T-cell (primary cell): Measurements from ENCODE around the gene ARHGEF16. TPM values are rescaled to one million over a fixed set of nuclear protein-coding genes. Genes with fewer than 3 reads are reported as not detected.

ENCODE experiments used
- ATAC-seq, 4 experiments: fragments of 200-7000 bp in 3 of 4; fragments of 150-1000 bp in 1 of 4; cut with Tn5 transposase; replicated peaks in 1 of 4; 1 replicate in 3 of 4; 2 replicates in 1 of 4; pipeline ENCODE4 v1.10.0; 2021; ENCODE audit warnings: moderate library complexity in 3 of 4, mild to moderate bottlenecking in 2 of 4, moderate number of reproducible peaks in 1 of 4
- CTCF ChIA-PET, 2 donors: fragments of 300-600 bp; sonication (Branson Sonifier 250); formaldehyde crosslinking; loops; one replicate each; lab custom pipeline; 2022; ENCODE audit warnings: antibody characterized with exemption in 2 of 2; lab: Charles Lee
- POLR2A ChIA-PET, 2 donors: fragments of 300-600 bp; sonication (Branson Sonifier 250); formaldehyde crosslinking; loops; one replicate each; lab custom pipeline; 2022; ENCODE audit warnings: antibody characterized with exemption in 2 of 2; lab: Charles Lee
- DNase-seq, 35 experiments: peaks; one replicate each; pipeline versions ENCODE4 v3.0.0 to v3.0.0-alpha.2; 2013 to 2023
- H3K27ac ChIP-seq: one replicate; pipeline ENCODE4 v1.5.1; 2013; ENCODE audit warnings: low read length
- H3K27me3 ChIP-seq, 2 experiments: replicated peaks in 1 of 2; 1 replicate in 1 of 2; 2 replicates in 1 of 2; pipeline versions ENCODE4 v1.6.1 to v1.7.0; 2013; ENCODE audit warnings: low read length in 1 of 2, mixed read lengths in 1 of 2; ENCODE audit not compliant: control insufficient read depth in 2 of 2, insufficient read depth in 2 of 2; ENCODE audit errors: extremely low read depth in 1 of 2
- H3K36me3 ChIP-seq, 2 donors: 1 replicate in 1 of 2; 2 replicates in 1 of 2; pipeline versions ENCODE4 v1.6.1 to v1.7.0; 2013; ENCODE audit warnings: low read length in 1 of 2; ENCODE audit not compliant: control insufficient read depth in 2 of 2, insufficient read depth in 1 of 2; ENCODE audit errors: extremely low read depth in 1 of 2
- H3K4me1 ChIP-seq, 2 experiments: 1 replicate in 1 of 2; 2 replicates in 1 of 2; pipeline versions ENCODE4 v1.6.1 to v1.7.0; 2013; ENCODE audit warnings: low read length in 2 of 2, mixed read lengths in 1 of 2; ENCODE audit not compliant: insufficient read depth in 2 of 2, control insufficient read depth in 1 of 2; ENCODE audit errors: extremely low read depth in 1 of 2
- H3K4me3 ChIP-seq, 2 donors: 1 replicate in 1 of 2; 2 replicates in 1 of 2; pipeline versions ENCODE4 v1.5.1 to v1.7.0; 2013; ENCODE audit warnings: mild to moderate bottlenecking in 2 of 2, low read length in 1 of 2, moderate library complexity in 1 of 2; ENCODE audit not compliant: control insufficient read depth in 1 of 2; ENCODE audit errors: extremely low read depth in 1 of 2
- H3K9me3 ChIP-seq: 2 replicates; pipeline ENCODE4 v1.7.0; 2013
- H3K27ac Mint-ChIP-seq, 2 donors: one replicate each; pipeline ENCODE4 v1.8.0; 2020 to 2021; ENCODE audit warnings: mild to moderate bottlenecking in 2 of 2, mixed read lengths in 2 of 2
- H3K27me3 Mint-ChIP-seq, 2 donors: one replicate each; pipeline ENCODE4 v1.8.0; 2021 to 2022; ENCODE audit warnings: mixed read lengths in 2 of 2
- H3K36me3 Mint-ChIP-seq: one replicate; pipeline ENCODE4 v1.8.0; 2021; ENCODE audit warnings: mixed read lengths
- H3K4me1 Mint-ChIP-seq, 3 donors: one replicate each; pipeline ENCODE4 v1.8.0; 2020 to 2022; ENCODE audit warnings: mixed read lengths in 3 of 3, mild to moderate bottlenecking in 1 of 3
- H3K4me3 Mint-ChIP-seq, 3 donors: one replicate each; pipeline ENCODE4 v1.8.0; 2020 to 2022; ENCODE audit warnings: mild to moderate bottlenecking in 3 of 3, mixed read lengths in 3 of 3, moderate library complexity in 3 of 3
- H3K9me3 Mint-ChIP-seq, 3 donors: one replicate each; pipeline ENCODE4 v1.8.0; 2020 to 2022; ENCODE audit warnings: mixed read lengths in 3 of 3
- WGBS: methylation state at CpG from one replicate; pipeline ENCODE4 v1.1.5; 2013; ENCODE audit warnings: missing lambda C conversion rate; ENCODE audit not compliant: insufficient coverage; 5-methylcytosine and 5-hydroxymethylcytosine counted together
- total RNA-seq, 35 experiments: library from RNA in 6 of 35; stranded (reverse) in 6 of 35; fragments of 120-200 nt in 1 of 35; gene quantifications; one replicate each; pipeline versions ENCODE4 v1.2.1 to v1.2.4 and lab custom pipeline; 2013 to 2026

ARHGEF16 gene
- total RNA-seq, 5 donors from 2014 or later (not counting 1 experiment from before 2014, with no cell fraction given): 0.22 to 0.44 (median 0.29) TPM; not detected in 1

- ATAC-seq: no peak
- Histone ChIP-seq H3K4me3 (no peak overlapping the region), H3K27ac (no peak overlapping the region), H3K27me3 (peaks cover 0 to 23% of the 10 kb centered on the region in 2 experiments), H3K4me1 (no peaks in the 10 kb centered on the region), H3K9me3 (no peaks in the 10 kb centered on the region), H3K36me3 (no peaks in the 10 kb centered on the region)
- DNase-seq: no peak
- 91% methylated on average over 10 of the region's 16 CpGs for WGBS
- Mint-ChIP-seq H3K36me3 (no peaks in the 10 kb centered on the region), H3K9me3 (no peaks in the 10 kb centered on the region), H3K27ac (no peak overlapping the region), H3K4me3 (no peak overlapping the region), H3K4me1 (no peaks in the 10 kb centered on the region), H3K27me3 (peaks cover 1 to 3% of the 10 kb centered on the region in 2 donors)
- CTCF ChIA-PET: no interaction called here
- POLR2A ChIA-PET: no interaction called here
These were observed 22.2 kb downstream of the ARHGEF16 start for GRCh38 chr1:3476666-3477065.

- Histone ChIP-seq H3K9me3 (no peaks in the 10 kb centered on the region), H3K27me3 (peaks cover 0 to 25% of the 10 kb centered on the region in 2 experiments), H3K4me3 (no peak overlapping the region), H3K36me3 (no peaks in the 10 kb centered on the region), H3K4me1 (no peaks in the 10 kb centered on the region), H3K27ac (no peak overlapping the region)
- Mint-ChIP-seq H3K36me3 (no peaks in the 10 kb centered on the region), H3K27me3 (peaks cover 0 to 3% of the 10 kb centered on the region in 2 donors), H3K9me3 (no peaks in the 10 kb centered on the region), H3K27ac (no peak overlapping the region), H3K4me3 (no peak overlapping the region), H3K4me1 (no peaks in the 10 kb centered on the region)
- no peak for DNase-seq
- ChIA-PET POLR2A (no interaction called here), CTCF (no interaction called here)
- WGBS: 77% methylated on average over 24 of the region's 28 CpGs
- no peak for ATAC-seq
These were observed 23.0 kb downstream of the ARHGEF16 start for GRCh38 chr1:3477241-3477995.

- CTCF ChIA-PET: interaction anchor here in 1 of 2 donors (0.9 kb wide), 1 partner anchor 25 kb away, joined by 3 read pairs; no protein-coding TSS in a partner anchor
- no peak for ATAC-seq
These were observed 23.7 kb downstream of the ARHGEF16 start for GRCh38 chr1:3478187-3478586.

GRCh38 chr1:3479511-3480368 lies 25.3 kb downstream of the ARHGEF16 start:
- no peak for ATAC-seq
- 69% methylated on average over 23 of the region's 30 CpGs for WGBS
- CTCF ChIA-PET: no interaction called here

More at GRCh38 chr1:3478187-3478586, 23.7 kb downstream of the ARHGEF16 start:
- Histone ChIP-seq H3K4me1 (no peaks in the 10 kb centered on the region), H3K9me3 (no peaks in the 10 kb centered on the region), H3K27ac (no peak overlapping the region), H3K4me3 (no peak overlapping the region), H3K36me3 (no peaks in the 10 kb centered on the region), H3K27me3 (peaks cover 0 to 32% of the 10 kb centered on the region in 2 experiments)
- POLR2A ChIA-PET: no interaction called here
- Mint-ChIP-seq H3K36me3 (no peaks in the 10 kb centered on the region), H3K4me3 (no peak overlapping the region), H3K4me1 (no peaks in the 10 kb centered on the region), H3K27ac (no peak overlapping the region), H3K27me3 (peaks cover 0 to 3% of the 10 kb centered on the region in 2 donors), H3K9me3 (no peaks in the 10 kb centered on the region)
- no peak for DNase-seq
- WGBS: 85% methylated on average over 24 of the region's 24 CpGs

GRCh38 chr1:3480369-3480719 lies 25.9 kb downstream of the ARHGEF16 start:
- H3K27ac Mint-ChIP-seq: no peak overlapping the region
- H3K36me3 Mint-ChIP-seq: no peaks in the 10 kb centered on the region

More at GRCh38 chr1:3479511-3480368, 25.3 kb downstream of the ARHGEF16 start:
- DNase-seq: no peak
- Histone ChIP-seq H3K27me3 (peaks cover 0 to 42% of the 10 kb centered on the region in 2 experiments), H3K36me3 (no peaks in the 10 kb centered on the region), H3K27ac (no peak overlapping the region), H3K4me1 (no peaks in the 10 kb centered on the region), H3K4me3 (no peak overlapping the region), H3K9me3 (no peaks in the 10 kb centered on the region)
- H3K4me1 Mint-ChIP-seq: peaks cover 0 to 2% (median 0%) of the 10 kb centered on the region in 3 donors
- H3K27ac Mint-ChIP-seq: no peak overlapping the region
- no peak overlapping the region for H3K4me3 Mint-ChIP-seq
- POLR2A ChIA-PET: no interaction called here
- H3K9me3 Mint-ChIP-seq: no peaks in the 10 kb centered on the region
- H3K27me3 Mint-ChIP-seq: no peaks in the 10 kb centered on the region
- no peaks in the 10 kb centered on the region for H3K36me3 Mint-ChIP-seq

GRCh38 chr1:3481046-3481445 lies 26.6 kb downstream of the ARHGEF16 start:
- ChIA-PET CTCF (no interaction called here), POLR2A (no interaction called here)
- Histone ChIP-seq H3K27me3 (peaks cover 0 to 43% of the 10 kb centered on the region in 2 experiments), H3K36me3 (no peaks in the 10 kb centered on the region), H3K4me3 (no peak overlapping the region), H3K9me3 (no peaks in the 10 kb centered on the region), H3K4me1 (no peaks in the 10 kb centered on the region), H3K27ac (no peak overlapping the region)
- Mint-ChIP-seq H3K4me3 (no peak overlapping the region), H3K9me3 (no peaks in the 10 kb centered on the region), H3K36me3 (no peaks in the 10 kb centered on the region), H3K4me1 (peaks cover 0 to 2% (median 0%) of the 10 kb centered on the region in 3 donors), H3K27ac (no peak overlapping the region), H3K27me3 (no peaks in the 10 kb centered on the region)
- ATAC-seq: no peak
- 62% methylated on average over 14 of the region's 15 CpGs for WGBS
- DNase-seq: no peak

More at GRCh38 chr1:3480369-3480719, 25.9 kb downstream of the ARHGEF16 start:
- Histone ChIP-seq H3K36me3 (no peaks in the 10 kb centered on the region), H3K4me1 (no peaks in the 10 kb centered on the region), H3K27me3 (peaks cover 0 to 46% of the 10 kb centered on the region in 2 experiments), H3K4me3 (no peak overlapping the region), H3K27ac (no peak overlapping the region), H3K9me3 (no peaks in the 10 kb centered on the region)
- POLR2A ChIA-PET: no interaction called here
- Mint-ChIP-seq H3K9me3 (no peaks in the 10 kb centered on the region), H3K4me1 (peaks cover 0 to 2% (median 0%) of the 10 kb centered on the region in 3 donors), H3K4me3 (no peak overlapping the region), H3K27me3 (no peaks in the 10 kb centered on the region)
- CTCF ChIA-PET: no interaction called here
- ATAC-seq: no peak
- no peak for DNase-seq
- 77% methylated on average over 19 of the region's 21 CpGs for WGBS
